Measurements from ENCODE around the gene BID.

DNA sequence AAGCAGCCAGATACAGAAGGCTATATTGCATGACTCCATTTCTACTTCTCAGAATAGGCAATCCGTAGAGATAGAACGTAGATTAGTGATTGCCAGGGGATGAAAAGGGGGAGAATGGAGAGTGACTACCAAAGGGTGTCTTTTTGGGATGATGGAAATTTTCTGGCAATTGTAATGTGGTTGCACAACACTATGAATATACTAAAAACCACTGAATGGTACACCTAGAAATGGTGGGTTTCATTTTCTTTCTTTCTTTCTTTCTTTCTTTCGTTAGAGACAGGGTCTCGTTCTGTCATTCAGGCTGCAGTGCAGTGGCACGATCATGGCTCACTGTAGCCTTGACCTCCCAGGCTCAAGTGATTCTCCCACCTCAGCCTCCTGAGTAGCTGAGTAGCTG is 54.4 kb downstream of the BID start:
- TF ChIP-seq, protein P1, sequence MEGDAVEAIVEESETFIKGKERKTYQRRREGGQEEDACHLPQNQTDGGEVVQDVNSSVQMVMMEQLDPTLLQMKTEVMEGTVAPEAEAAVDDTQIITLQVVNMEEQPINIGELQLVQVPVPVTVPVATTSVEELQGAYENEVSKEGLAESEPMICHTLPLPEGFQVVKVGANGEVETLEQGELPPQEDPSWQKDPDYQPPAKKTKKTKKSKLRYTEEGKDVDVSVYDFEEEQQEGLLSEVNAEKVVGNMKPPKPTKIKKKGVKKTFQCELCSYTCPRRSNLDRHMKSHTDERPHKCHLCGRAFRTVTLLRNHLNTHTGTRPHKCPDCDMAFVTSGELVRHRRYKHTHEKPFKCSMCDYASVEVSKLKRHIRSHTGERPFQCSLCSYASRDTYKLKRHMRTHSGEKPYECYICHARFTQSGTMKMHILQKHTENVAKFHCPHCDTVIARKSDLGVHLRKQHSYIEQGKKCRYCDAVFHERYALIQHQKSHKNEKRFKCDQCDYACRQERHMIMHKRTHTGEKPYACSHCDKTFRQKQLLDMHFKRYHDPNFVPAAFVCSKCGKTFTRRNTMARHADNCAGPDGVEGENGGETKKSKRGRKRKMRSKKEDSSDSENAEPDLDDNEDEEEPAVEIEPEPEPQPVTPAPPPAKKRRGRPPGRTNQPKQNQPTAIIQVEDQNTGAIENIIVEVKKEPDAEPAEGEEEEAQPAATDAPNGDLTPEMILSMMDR (IDR thresholded peaks at IDR 0.05): no peak
- TF ChIP-seq EZH2 (IDR thresholded peaks at IDR 0.05) (no peak), EZH2phosphoT487 (IDR thresholded peaks at IDR 0.05) (no peak)

Measured in neural progenitor cell (in vitro differentiated cells).